ENCODE measurements around the gene TEKT5. TPM values are rescaled to one million over a fixed set of nuclear protein-coding genes. Genes with fewer than 3 reads are reported as not detected.
"Not testable (repeated sequence)": the region's sequence is repeated elsewhere in the genome, so short reads cannot be mapped to it uniquely, and the experiment has no call there.

Gene TEKT5
- total RNA-seq, 1 donor from 2014 or later = not detected

DNA sequence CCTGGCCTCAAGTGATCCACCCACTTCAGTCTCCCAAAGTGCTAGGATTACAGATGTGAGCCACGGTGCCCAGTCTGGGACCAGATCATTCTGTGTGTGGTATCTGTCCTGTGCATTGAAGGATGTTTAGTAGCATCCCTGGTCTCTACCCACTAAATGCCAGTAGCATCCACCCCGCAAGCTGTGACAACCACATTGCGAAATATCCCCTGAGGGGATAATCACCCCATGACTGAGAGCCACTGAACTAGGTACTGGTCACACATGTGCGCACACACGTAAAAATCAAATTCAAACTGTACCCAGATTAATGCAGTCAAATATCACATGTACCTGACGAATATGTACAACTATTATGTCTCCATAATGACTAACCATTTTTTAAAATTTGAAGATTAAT lies 35.8 kb downstream of the TEKT5 start:
- DNase-seq (ENCODE audit: low spot score) = no peak

DNA sequence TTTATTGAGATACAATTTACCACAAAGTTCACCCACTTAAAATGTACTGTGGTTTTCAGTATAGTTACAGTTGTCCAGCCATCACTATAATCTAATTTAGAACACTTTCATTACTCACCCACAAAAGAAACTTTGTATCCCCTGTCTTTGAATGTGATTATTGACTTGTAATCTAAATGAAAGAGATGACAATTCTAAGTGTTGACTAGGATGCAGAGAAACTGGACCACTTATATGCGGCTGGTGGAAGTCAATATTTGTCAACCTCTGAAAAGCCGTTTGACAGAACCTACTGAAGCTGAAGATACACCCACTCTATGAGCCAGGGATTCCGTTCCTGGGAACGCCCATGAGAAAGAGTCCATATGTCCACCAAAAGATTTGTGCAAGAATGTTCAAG lies 36.8 kb downstream of the TEKT5 start:
- no peak for DNase-seq (ENCODE audit: low spot score)

DNA sequence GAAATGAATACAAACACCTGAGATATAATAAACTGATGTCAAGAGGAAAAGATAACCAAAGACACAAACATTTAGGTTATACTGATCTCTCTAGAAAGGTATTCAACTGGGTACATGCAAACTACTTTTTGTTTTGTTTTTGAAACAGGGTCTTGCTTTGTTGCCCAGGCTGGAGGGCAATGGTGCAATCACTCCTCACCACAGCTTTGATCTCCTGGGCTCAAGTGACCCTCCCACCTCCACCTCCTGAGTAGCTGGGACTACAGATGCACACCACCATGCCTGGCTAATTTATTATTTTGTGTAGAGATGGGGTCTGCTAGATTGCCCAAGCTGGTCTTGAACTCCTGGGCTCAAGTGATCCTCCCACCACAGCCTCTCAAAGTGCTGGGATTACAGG lies 38.1 kb downstream of the TEKT5 start:
- DNase-seq (ENCODE audit: low spot score) = no peak

DNA sequence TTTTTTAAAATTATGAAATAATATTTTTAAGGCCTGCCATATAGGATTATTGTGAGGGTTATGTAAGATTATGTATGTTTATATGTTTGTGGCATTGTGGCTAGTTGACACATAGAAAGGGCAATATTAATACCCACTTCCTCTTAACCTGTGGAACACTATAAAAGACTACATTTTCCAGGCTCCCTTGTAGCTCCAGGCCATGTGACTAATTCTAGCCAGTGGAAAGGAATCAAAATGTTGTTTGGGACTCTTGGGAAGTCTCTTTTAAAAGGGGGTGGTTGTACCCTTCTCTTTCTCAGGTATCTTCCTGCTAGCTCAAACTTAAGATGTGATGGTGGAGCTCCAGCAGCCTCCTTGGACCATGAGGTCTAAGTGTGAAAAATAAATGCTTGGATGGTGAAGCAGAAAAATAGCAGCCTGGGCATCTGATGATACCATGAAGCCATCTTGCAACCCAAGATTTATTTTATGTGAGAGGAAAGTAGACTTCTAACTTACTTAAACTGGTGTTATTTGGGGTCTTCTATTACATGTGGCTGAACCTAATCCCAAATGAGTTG lies 39.2 kb downstream of the TEKT5 start:
- no peak for DNase-seq (ENCODE audit: low spot score)

DNA sequence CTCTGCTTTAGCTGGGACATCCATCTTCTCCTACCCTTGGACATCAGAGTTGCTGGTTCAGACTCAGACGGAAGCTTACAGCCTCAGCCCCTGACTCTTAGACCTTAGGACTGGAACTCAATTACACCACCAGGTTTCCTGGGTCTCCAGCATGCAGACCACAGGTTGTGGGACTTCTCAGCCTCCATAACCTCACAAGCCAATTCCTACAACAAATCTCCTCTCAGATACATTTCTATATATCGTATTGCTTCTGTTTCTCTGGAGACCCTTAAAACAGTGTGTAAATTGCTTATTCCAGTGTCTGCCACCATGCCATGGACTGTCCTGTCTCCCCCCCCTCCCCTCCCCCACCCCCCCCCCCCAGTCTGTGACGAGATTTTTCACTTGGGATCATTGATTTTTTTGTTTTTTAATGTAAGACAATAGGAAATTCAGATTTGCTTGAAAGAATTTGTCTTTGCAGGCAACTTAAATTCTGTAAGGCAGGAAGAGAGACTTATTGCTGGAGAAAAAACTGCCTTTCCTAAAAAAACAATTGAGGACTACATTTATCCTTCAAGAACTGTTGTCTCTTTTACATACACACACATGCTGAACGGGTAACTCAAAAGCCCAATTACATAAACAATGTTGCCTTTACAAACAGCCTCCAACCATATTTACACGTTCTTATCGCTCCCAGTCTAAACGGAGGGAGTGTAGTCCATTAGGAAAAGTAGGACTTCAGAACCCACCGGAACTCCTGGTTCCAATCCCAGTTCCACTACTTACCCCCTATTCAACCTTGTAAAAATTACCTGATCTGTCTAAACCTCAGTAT lies 39.9 kb downstream of the TEKT5 start:
- no peak for DNase-seq (ENCODE audit: low spot score)

DNA sequence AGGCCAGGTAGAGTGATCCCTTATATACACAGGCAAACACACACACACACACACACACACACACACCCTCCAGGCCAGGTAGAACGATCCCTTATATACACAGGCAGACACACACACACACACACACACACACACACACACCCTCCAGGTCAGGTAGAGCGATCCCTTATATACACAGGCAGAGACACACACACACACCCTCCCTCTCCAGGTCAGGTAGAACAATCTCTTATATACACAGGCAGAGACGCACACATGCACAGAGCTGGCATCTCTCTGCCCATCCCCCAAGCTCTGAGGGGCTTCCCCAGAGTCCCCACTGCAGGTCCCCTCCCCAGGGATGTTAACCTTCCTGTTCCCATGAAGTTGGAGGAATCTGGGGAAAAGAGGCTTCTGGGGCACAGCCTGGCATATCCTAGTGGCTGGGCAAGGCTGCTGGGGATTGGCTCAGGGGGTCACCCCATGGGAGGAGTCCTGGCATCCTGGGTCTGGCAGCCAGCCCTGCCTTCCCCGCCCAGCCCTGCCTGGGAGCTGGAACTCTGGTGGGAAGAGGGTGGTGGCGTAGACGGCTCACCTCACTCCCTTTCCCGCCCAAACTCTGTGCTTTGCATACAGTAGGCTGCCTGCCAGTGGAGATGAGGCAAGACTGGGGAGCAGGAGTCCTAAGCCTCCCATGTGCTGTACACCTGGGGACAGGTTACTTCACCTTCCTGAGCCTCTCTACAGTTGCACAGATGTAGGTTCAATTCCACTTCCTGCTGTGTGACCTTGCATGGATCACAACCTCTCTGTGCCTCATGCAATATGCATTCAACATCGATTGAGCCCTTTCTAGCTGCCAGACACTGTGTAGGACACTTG lies 41.8 kb downstream of the TEKT5 start:
- DNase-seq (ENCODE audit: low spot score) = peak; percentile 77

DNA sequence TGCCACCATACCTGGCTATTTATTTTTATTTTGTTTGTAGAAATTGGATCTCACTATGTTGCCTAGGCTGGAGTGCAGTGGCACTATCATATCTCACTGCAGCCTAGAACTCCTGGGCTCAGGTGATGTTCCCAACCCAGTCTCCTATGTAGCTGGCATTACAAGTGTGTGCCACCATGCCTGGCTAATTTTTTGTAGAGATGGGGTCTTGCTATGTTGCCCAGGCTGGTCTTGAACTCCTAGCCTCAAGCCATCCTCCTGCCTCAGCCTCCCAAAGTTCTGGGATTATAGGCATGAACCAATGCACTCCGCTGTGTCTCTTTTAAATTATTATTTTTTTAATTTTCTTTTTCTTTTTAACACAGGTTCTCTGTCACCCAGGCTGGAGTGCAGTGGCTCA lies 45.6 kb downstream of the TEKT5 start:
- DNase-seq (ENCODE audit: low spot score) = not testable (repeated sequence)

DNA sequence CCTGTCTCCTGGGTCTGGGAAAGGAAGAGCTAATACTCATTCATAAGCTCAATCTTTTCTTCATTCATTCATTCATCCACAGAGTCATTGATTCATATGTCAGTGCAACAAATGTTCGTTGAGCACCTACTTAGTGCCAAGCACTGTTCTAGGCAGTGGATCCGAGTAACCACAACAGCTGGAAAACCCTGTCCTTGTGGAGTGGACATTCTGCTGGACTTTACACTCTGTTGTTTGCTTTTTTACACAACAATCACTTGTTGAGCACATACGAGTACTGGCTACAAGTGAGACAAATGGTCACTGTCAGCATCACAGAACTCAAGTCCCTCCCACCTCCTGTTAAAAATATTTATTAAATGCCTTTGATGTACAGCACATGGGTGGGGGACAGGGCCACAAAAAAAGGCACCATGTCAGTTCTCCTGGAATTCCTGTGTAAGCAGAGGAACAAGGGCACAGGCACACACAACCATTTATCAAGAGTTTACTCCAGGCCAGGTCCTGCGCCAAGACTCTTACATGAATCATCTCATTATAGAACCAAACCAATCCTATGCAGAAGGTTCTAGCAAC lies 46.9 kb downstream of the TEKT5 start:
- DNase-seq (ENCODE audit: low spot score) = no peak

DNA sequence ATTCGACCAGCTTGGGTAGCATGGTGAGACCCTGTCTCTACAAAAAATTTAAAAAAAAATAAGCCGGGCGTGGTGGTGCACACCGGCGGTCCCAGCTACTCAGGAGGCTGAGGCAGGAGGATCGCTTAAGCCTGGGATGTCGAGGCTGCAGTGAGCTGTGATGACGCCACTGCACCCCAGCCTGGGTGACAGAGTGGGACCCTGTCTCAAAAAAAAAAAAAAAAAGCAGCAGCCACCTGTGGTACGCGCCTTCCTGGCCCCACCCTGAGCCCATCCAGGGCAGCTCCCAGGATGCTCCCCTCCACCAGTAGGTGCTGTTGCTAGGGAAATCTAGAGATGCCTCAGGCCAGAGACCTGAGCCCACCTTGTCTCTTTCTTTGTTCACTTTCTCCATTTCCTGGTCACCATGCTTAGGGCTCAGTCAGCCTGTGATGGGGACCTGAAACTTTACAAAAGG lies 47.4 kb downstream of the TEKT5 start:
- DNase-seq (ENCODE audit: low spot score) = no peak

DNA sequence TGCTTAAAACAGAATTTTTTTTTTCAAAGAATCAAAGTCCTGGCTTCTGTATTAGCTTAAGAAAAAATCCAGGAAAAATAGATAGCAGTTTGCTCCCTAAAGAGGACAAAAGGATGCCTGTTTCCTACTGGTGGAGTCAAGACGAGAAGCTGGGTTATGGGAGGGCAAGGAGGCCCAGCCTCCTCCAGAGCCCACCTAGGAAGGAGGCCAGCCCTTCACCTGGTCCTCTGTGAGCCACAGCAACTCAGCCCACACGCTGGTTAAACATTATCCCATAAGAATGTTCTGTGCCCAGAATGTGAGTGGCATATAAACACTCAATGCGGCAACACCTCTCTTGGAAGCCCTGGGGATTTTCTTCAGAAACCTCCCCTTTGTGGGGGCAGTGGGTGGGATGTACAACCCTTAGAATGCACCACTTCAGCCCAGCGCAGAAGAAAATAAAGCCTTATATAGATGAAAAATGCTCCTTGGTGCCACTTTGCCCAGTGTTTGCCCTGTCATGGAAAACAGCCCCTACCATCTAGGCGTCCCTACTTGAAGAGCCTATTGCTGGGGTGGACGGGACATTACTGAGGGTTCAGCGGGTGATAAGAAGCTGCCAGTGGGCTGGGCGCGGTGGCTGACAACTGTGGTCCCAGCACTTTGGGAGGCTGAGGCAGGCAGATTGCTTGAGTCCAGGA lies 48.0 kb downstream of the TEKT5 start:
- DNase-seq (ENCODE audit: low spot score) = no peak

DNA sequence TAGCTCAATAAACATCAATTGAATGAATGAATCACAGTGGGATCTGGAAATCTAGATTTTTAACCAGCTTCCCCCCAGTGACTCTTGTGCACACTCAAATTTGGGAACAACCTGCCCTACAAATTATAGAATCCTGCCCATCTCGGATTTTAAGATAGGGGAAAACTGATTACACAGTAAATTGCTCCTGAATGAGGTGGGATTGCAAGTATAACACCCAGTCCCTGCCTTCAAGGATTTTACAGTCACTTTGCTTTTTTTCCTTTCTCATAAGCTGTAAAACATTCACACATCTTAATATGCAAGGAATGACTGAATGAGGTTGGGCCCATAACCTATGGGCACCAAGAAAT lies 48.5 kb downstream of the TEKT5 start:
- no peak for DNase-seq (ENCODE audit: low spot score)

DNA sequence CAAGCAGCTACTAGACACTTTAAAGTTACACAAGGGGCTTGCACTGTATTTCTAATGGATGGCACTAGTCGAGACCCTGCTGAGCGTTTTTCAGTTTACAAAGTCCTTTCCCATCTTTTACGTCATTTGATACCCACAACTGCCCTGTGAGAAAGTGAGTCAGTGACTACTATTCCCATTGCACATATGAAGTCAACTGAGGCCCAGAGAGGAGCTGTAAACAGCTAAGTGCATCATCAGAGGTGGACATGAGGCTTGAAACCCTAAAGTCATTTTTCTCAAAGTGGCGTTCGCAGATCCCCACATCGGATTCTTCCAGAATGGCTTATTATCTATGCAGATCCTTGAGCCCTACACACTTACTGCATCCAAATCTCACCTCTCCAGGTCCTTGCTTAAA lies 50.6 kb downstream of the TEKT5 start:
- DNase-seq (ENCODE audit: low spot score) = no peak

DNA sequence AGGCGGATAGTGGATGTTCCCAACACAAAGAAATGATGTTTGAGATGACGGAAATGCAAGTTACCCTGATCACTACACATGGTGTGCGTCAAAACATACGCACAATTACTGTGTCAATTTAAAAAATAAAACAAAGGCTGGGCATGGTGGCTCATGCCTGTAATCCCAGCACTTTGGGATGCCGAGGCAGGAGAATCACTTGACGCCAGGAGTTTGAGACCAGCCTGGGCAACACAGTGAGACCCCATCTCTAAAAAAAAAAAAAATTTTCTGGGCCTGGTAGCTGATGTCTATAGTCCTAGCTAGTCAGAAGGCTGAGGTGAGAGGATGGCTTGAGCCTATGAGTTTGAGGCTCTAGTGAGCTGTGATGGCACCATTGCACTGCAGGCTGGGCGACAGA lies 51.8 kb downstream of the TEKT5 start:
- no peak for DNase-seq (ENCODE audit: low spot score)

DNA sequence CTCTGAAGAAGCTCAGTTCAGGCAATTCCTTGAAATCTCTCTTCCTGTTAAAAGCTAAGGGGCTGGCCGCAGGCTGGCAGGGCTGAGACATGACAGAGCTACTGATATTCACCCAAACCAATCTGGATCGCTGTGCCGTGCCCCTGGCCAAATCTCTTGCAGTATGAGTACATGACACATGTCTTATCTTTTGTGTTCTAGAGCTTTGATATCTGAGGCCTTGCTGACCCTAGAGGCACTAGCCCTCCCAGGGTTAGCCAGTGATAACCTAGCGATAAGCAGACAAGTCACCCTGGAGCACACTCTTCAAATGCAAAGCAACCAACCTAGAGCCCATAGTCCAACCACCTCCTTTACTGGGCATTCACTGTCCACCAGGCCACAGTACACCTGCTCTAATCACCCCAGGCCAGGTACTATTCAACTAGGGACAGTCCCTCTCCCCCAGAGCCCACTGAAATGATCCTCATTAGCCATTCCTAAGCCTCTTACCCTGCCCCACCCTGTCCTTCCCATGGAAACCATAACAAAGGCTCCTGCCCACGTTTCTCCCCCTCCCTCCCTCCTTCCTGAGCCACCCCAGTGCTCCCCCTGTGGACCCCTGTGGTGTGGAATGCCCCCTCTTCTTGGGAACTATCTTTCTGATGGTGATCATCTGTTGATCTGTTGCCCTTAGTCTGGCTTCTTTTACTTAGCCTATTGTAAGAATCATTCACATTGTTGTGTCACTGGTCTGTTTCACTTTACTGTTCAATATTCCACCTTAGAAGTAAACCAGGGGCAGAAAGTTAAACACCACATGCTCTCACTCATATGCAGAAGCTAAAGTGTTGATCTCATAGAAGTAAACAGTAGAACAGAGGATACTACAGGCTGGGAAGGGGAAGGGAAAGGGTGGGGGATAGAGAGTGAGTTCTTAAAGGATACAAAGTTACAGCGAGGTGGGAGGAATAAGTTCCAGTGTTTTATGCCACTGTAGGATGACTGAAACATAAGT lies 52.5 kb downstream of the TEKT5 start:
- DNase-seq (ENCODE audit: low spot score) = no peak

DNA sequence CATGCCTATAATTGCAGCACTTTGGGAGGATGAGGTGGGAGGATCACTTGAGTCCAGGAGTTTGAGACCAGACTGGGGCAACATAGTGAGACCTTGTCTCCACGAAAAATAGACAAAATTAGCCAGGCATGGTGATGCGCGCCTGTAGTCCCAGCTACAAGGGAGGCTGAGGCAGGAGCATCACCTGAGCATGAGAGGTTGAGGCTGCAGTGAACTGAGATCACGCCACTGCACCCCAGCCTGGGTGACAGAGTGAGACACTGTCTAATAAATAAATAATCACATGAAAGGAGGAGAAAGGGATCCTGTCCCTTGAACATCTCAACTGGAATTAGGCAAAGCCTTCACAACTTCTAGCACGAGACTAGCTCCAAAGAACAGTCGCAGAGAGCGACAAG lies 53.2 kb downstream of the TEKT5 start:
- DNase-seq (ENCODE audit: low spot score) = no peak

DNA sequence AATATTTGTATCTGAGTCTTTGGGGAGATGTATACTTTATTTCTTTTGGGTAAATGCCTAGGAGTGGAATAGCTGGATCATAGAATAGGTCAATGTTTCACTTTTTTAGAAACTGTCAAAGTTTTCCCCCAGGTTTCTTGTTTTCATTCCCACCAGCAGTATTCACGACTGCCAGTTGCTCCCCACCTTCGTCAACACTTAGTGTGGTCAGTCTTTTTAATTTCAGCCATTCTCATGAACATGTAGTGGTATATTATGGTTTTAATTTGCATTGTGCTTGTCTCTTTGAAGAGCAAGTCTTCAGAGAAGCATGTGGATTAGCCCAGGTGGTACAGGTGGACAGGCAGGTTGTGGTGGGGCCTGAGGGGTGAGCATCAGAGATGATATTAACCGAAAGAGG lies 53.8 kb downstream of the TEKT5 start:
- DNase-seq (ENCODE audit: low spot score) = no peak

DNA sequence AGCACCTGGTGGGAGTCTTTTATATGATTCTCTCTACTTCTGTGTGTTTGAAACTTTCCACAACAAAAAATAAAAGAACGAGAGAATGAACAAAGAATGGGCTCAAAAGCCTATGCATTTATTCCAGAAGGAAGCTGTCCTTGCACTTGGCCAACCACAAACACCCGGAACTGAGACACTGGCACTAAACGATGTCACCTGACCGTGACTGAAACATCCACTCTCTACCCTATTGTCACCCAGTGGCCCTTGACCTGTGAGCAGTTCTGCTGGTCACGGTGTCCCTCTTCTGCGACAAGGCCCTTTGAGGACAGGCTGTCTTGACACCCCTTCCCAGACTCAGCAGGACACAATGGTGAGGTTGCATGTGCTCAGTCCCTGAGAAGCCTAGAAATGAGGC lies 56.6 kb downstream of the TEKT5 start:
- DNase-seq (ENCODE audit: low spot score) = no peak

DNA sequence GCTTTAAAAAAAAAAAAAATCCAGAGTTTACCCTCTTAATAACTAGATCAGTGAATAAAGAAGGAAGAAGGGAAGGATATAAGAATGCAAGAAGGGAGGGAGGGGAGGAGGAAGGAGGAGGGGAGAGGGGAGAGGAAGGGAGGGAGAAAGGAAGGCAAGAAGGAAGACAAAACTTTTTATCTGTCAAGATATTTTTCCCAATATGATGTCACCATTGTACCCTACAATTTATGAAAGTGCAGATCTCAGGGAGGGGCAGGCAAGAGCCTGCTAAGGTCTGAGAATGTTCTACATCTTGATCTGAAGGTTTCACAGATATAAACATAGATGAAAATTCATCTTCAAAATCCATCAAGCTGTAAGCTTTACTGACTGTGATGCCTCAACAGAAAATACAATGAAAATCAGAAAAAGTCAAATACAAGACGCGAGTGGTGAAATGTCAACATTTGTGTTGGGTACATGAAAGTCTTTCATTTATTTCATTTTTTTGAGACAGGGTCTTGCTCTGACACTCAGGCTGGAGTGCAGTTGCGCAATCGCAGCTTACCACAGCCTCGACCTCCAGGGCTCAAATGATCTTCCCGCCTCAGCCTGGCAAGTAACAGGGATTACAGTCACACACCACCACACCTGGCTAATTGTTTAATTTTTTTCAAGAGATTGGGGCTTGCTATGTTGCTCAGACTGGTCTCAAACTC lies 57.2 kb downstream of the TEKT5 start:
- no peak for DNase-seq (ENCODE audit: low spot score)

DNA sequence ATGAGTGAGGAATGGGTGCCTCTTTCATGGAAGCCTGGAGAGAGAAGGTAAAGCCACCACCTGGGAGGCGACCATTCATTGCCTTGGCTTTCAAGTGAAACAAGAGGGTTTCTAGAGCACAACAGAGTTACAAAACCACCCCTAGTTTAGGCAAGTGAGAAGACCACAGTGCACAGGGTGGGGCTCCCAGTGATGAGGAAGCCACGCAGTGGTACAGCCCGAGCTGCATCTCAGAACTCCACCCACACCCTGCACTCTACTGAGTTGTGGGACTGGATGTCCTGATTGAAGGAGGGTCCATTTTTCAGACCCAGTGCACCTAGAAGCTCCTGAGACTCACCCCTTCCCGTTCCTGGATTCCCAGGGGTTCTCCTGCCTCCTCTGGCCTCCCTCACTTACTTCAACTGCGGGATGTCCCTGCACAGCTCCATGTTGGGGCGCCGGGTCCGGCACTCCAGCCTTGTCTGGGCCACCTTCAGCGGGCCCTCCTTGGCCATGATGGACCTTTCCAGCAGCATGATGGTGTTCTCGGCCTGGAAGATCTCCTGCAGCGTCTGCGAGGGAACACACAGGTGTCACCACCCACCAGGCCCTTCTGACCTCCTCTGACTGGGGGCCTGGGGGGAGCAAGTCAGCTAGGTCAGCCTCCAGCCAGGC lies 59.2 kb downstream of the TEKT5 start:
- DNase-seq (ENCODE audit: low spot score) = no peak

Data from mucosa of gallbladder (tissue), 1 donor.